WTC11 (cell line): ENCODE measurements around the gene LRP3. TPM values are rescaled to one million over a fixed set of nuclear protein-coding genes. Genes with fewer than 3 reads are reported as not detected.

ENCODE experiments used
- ATAC-seq: fragments of 200-7000 bp; cut with Tn5 transposase; 2 replicates; pipeline ENCODE4 v1.10.0; 2021; ENCODE audit warnings: mild to moderate bottlenecking, moderate library complexity
- CTCF ChIA-PET: fragments of 300-600 bp; sonication (Branson Sonifier 250); formaldehyde crosslinking; loops from one replicate; lab custom pipeline; 2021; ENCODE audit warnings: antibody characterized with exemption; lab: Charles Lee
- POLR2A ChIA-PET: fragments of 350-600 bp; sonication (Branson Sonifier 250); formaldehyde crosslinking; loops from one replicate; lab custom pipeline; 2021; ENCODE audit warnings: antibody characterized with exemption; lab: Charles Lee
- DNase-seq: peaks from one replicate; pipeline ENCODE4 v3.0.0; 2021; ENCODE audit warnings: low spot score
- H3K27ac Mint-ChIP-seq: 2 replicates; pipeline ENCODE4 v1.8.0; 2021; ENCODE audit warnings: mixed read lengths
- H3K27me3 Mint-ChIP-seq: 2 replicates; pipeline ENCODE4 v1.8.0; 2021; ENCODE audit warnings: low read depth, mild to moderate bottlenecking, moderate library complexity, mixed read lengths
- H3K36me3 Mint-ChIP-seq: 2 replicates; pipeline ENCODE4 v1.8.0; 2021; ENCODE audit warnings: mixed read lengths
- H3K4me1 Mint-ChIP-seq: 2 replicates; pipeline ENCODE4 v1.8.0; 2022; ENCODE audit warnings: mixed read lengths
- H3K4me3 Mint-ChIP-seq: 2 replicates; pipeline ENCODE4 v1.8.0; 2021; ENCODE audit warnings: mild to moderate bottlenecking, moderate library complexity, mixed read lengths
- H3K9me3 Mint-ChIP-seq: 2 replicates; pipeline ENCODE4 v1.8.0; 2021; ENCODE audit warnings: mixed read lengths
- AFF4 ChIP-seq: sonication (generic); formaldehyde crosslinking; IDR thresholded peaks from 2 replicates; pipeline ENCODE4 v1.8.1; 2023; ENCODE audit warnings: mild to moderate bottlenecking, missing genetic modification reagents, borderline replicate concordance
- E2F4 ChIP-seq: sonication (generic); formaldehyde crosslinking; IDR thresholded peaks from 2 replicates; pipeline ENCODE4 v1.8.1; 2022; ENCODE audit warnings: low read depth, mild to moderate bottlenecking, moderate library complexity, missing genetic modification reagents, borderline replicate concordance
- EMX1 ChIP-seq: fragments of 250-450 bp; sonication (Bioruptor Pico); IDR thresholded peaks from 2 replicates; pipeline ENCODE4 v1.8.0; 2021; ENCODE audit warnings: mild to moderate bottlenecking
- ETV6 ChIP-seq: sonication (generic); formaldehyde crosslinking; IDR thresholded peaks from 2 replicates; pipeline ENCODE4 v1.8.1; 2022; ENCODE audit warnings: mild to moderate bottlenecking, missing genetic modification reagents
- GABPB1 ChIP-seq: sonication (generic); formaldehyde crosslinking; IDR thresholded peaks from 2 replicates; pipeline ENCODE4 v1.8.1; 2023; ENCODE audit warnings: mild to moderate bottlenecking, missing genetic modification reagents
- IRF2 ChIP-seq: sonication (generic); formaldehyde crosslinking; IDR thresholded peaks from 2 replicates; pipeline ENCODE4 v1.8.0; 2022; ENCODE audit warnings: low read depth, missing genetic modification reagents, borderline replicate concordance
- JAZF1 ChIP-seq: fragments of 250-450 bp; sonication (Bioruptor Pico); IDR thresholded peaks from 2 replicates; pipeline ENCODE4 v1.9.0; 2021; ENCODE audit warnings: moderate library complexity, mild to moderate bottlenecking, inconsistent platforms
- MXD4 ChIP-seq: fragments of 250-450 bp; sonication (Bioruptor Pico); IDR thresholded peaks from 2 replicates; pipeline ENCODE4 v1.8.0; 2021; ENCODE audit warnings: mild to moderate bottlenecking, moderate library complexity, borderline replicate concordance
- NR2C2 ChIP-seq: sonication (generic); formaldehyde crosslinking; IDR thresholded peaks from 2 replicates; pipeline ENCODE4 v1.8.0; 2022; ENCODE audit warnings: mild to moderate bottlenecking, missing genetic modification reagents
- NR3C1 ChIP-seq: sonication (generic); formaldehyde crosslinking; conservative IDR thresholded peaks from 2 replicates; pipeline ENCODE4 v1.8.1; 2023; ENCODE audit warnings: low read depth, mild to moderate bottlenecking, missing genetic modification reagents
- RORB ChIP-seq: fragments of 250-450 bp; sonication (Bioruptor Pico); IDR thresholded peaks from 2 replicates; pipeline ENCODE4 v1.9.0; 2021; ENCODE audit warnings: mild to moderate bottlenecking
- SMAD3 ChIP-seq: sonication (generic); formaldehyde crosslinking; IDR thresholded peaks from 2 replicates; pipeline ENCODE4 v1.8.0; 2022; ENCODE audit warnings: missing genetic modification reagents, mild to moderate bottlenecking, borderline replicate concordance
- STAT6 ChIP-seq: sonication (generic); formaldehyde crosslinking; conservative IDR thresholded peaks from 2 replicates; pipeline ENCODE4 v1.8.1; 2023; ENCODE audit warnings: mild to moderate bottlenecking, low read depth, missing genetic modification reagents, moderate library complexity
- USF1 ChIP-seq: sonication (generic); formaldehyde crosslinking; IDR thresholded peaks from 2 replicates; pipeline ENCODE4 v1.8.0; 2022; ENCODE audit warnings: mild to moderate bottlenecking, missing genetic modification reagents
- ZBTB21 ChIP-seq: sonication (generic); formaldehyde crosslinking; IDR thresholded peaks from 2 replicates; pipeline ENCODE4 v1.8.1; 2023; ENCODE audit warnings: mild to moderate bottlenecking, missing genetic modification reagents, borderline replicate concordance
- ZNF121 ChIP-seq: sonication (generic); formaldehyde crosslinking; IDR thresholded peaks from 2 replicates; pipeline ENCODE4 v1.8.0; 2023; ENCODE audit warnings: missing genetic modification reagents
- ZNF232 ChIP-seq: sonication (generic); formaldehyde crosslinking; IDR thresholded peaks from 2 replicates; pipeline ENCODE4 v1.8.0; 2022; ENCODE audit warnings: mild to moderate bottlenecking, missing genetic modification reagents
- ZNF281 ChIP-seq: sonication (generic); formaldehyde crosslinking; IDR thresholded peaks from 2 replicates; pipeline ENCODE4 v1.8.0; 2023; ENCODE audit warnings: mild to moderate bottlenecking, missing genetic modification reagents
- ZNF317 ChIP-seq: sonication (generic); formaldehyde crosslinking; IDR thresholded peaks from 2 replicates; pipeline ENCODE4 v1.8.1; 2023; ENCODE audit warnings: low read depth, mild to moderate bottlenecking, moderate library complexity, missing genetic modification reagents, borderline replicate concordance
- ZNF425 ChIP-seq: fragments of 250-450 bp; sonication (Bioruptor Pico); conservative IDR thresholded peaks from 2 replicates; pipeline ENCODE4 v1.9.0; 2021; ENCODE audit warnings: mild to moderate bottlenecking
- ZNF671 ChIP-seq: fragments of 250-450 bp; sonication (Bioruptor Pico); IDR thresholded peaks from 2 replicates; pipeline ENCODE4 v1.8.0; 2021; ENCODE audit warnings: mild to moderate bottlenecking
- total RNA-seq: library from RNA; stranded (reverse); gene quantifications from 3 replicates; pipeline ENCODE4 v1.2.3, GENCODE V29; 2021

LRP3 gene
- total RNA-seq, 1 experiment from 2014 or later: 47.0 TPM

GRCh38 chr19:33220735-33221134, 26.6 kb downstream of the LRP3 start:
- no peak overlapping the region for H3K4me3 Mint-ChIP-seq
- peaks cover 24% of the 10 kb centered on the region for H3K27me3 Mint-ChIP-seq
- H3K27ac Mint-ChIP-seq: no peak overlapping the region
- H3K9me3 Mint-ChIP-seq: no peaks in the 10 kb centered on the region
- ChIA-PET POLR2A (no interaction called here), CTCF (interaction anchor here (0.7 to 1.8 kb wide), 3 partner anchors 15 to 37 kb away, joined by 3 to 6 read pairs (median 5); no protein-coding TSS in a partner anchor)
- TF ChIP-seq ZNF425 (CRISPR knock-in tag): no peak
- no peak for TF ChIP-seq ZBTB21 (CRISPR knock-in tag)
- TF ChIP-seq STAT6: no peak
- TF ChIP-seq ZNF232 (CRISPR knock-in tag): no peak
- no peak for TF ChIP-seq ZNF671 (CRISPR knock-in tag)
- TF ChIP-seq GABPB1 (CRISPR knock-in tag): no peak
- no peak for TF ChIP-seq NR2C2 (CRISPR knock-in tag)
- TF ChIP-seq ZNF281 (CRISPR knock-in tag): no peak
- no peak for TF ChIP-seq ZNF121 (CRISPR knock-in tag)
- no peak for TF ChIP-seq MXD4 (CRISPR knock-in tag)
- TF ChIP-seq IRF2: no peak
- no peak for TF ChIP-seq E2F4 (CRISPR knock-in tag)
- no peak for TF ChIP-seq RORB
- TF ChIP-seq EMX1: no peak
- TF ChIP-seq NR3C1: no peak
- ATAC-seq (no peak), DNase-seq (no peak)
- H3K4me1 Mint-ChIP-seq: peaks cover 9% of the 10 kb centered on the region; the same call in 1 of the 2 replicates
- H3K36me3 Mint-ChIP-seq: no peaks in the 10 kb centered on the region

GRCh38 chr19:33221638-33222037, 27.5 kb downstream of the LRP3 start:
- no peaks in the 10 kb centered on the region for H3K9me3 Mint-ChIP-seq
- ChIA-PET POLR2A (no interaction called here), CTCF (interaction anchor here (0.7 to 1.8 kb wide), 5 partner anchors 14 to 566 kb away, joined by 3 to 6 read pairs (median 4); no protein-coding TSS in a partner anchor)
- peaks cover 33% of the 10 kb centered on the region for H3K27me3 Mint-ChIP-seq
- no peak overlapping the region for H3K27ac Mint-ChIP-seq
- DNase-seq (no peak), ATAC-seq (no peak)
- no peak overlapping the region for H3K4me3 Mint-ChIP-seq
- peaks cover 9% of the 10 kb centered on the region for H3K4me1 Mint-ChIP-seq
- no peaks in the 10 kb centered on the region for H3K36me3 Mint-ChIP-seq
- TF ChIP-seq USF1: no peak
- TF ChIP-seq SMAD3 (CRISPR knock-in tag): no peak
- TF ChIP-seq AFF4: no peak
- no peak for TF ChIP-seq ETV6 (CRISPR knock-in tag)
- TF ChIP-seq ZNF232 (CRISPR knock-in tag): no peak
- no peak for TF ChIP-seq EMX1
- TF ChIP-seq ZNF317 (CRISPR knock-in tag): no peak
- TF ChIP-seq MXD4 (CRISPR knock-in tag): no peak
- TF ChIP-seq JAZF1 (CRISPR knock-in tag): no peak
